HG03457 (cell line): ENCODE measurements around the gene PLA2G2D.

Experiments used
- ATAC-seq: cut with Tn5 transposase; IDR thresholded peaks from one replicate; pipeline ENCODE4 v1.9.1; 2021; ENCODE audit warnings: moderate number of reproducible peaks; ENCODE audit not compliant: unreplicated experiment

Gene PLA2G2D

DNA sequence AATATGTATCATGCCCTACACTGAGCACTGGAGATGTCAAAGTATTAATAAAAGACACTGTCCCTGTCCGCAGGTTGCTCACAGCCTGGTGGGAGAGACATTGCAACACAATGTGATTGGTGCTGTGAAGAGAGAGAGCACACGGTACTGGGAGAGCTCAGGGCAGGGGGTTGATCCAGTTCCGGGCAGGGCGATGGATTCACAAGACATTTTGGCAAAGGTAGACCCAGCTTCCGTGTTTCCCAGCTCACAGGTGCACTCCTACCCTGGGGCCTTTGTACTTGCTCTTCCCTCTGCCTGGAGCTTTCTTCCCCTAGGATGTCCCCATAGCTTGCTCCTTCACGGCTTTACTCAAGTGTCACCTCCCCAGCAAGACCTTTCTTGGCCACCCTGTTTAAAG lies 47.9 kb downstream of the PLA2G2D start:
- ATAC-seq: no peak

DNA sequence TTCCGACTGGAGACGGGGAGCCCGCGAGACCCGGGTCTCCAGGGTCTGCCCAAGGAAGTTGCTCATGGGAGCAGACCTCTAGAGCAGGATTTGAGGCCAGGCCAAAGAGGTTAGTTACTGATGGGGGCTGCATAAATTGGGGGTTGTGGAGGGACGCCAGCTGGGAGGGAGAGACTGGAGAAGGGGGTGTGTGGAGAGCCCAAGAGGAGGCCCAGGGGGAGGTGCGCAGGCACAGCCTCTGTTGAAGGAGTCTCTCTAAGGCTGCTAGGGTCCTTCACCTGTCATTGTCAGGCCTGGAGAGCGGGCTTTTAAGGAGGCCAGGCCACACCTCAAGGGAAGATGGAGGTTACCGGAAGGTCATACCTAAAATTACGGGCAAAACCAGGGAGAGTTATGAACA lies 49.0 kb downstream of the PLA2G2D start:
- no peak for ATAC-seq

GRCh38 chr1:20069874-20070273 lies 49.5 kb downstream of the PLA2G2D start, which contains the start of gene PLA2G5:
Gene PLA2G5 (plus strand): TSS chr1:20070194. CDS start chr1:20084831, 14,637 bp downstream.
- ATAC-seq: no peak

DNA sequence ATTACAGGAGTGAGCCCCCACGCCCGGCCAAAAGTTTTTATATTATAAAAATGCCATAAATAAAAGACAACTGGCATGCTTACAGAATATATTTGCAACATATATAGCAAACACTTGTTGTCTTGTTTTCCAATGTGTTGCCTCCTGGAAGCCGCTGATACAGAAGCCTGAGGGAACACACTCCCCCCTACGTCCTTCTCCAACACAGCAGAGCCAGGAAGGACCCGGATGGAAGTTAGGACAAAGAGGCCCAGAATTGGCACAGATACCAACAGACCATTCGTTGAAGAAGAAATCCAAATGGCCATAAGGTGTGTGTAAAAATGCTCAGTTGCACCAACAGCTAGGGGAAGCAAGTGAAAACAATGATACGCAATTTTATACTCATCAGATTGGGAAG lies 50.6 kb downstream of the PLA2G2D start:
- ATAC-seq: no peak

DNA sequence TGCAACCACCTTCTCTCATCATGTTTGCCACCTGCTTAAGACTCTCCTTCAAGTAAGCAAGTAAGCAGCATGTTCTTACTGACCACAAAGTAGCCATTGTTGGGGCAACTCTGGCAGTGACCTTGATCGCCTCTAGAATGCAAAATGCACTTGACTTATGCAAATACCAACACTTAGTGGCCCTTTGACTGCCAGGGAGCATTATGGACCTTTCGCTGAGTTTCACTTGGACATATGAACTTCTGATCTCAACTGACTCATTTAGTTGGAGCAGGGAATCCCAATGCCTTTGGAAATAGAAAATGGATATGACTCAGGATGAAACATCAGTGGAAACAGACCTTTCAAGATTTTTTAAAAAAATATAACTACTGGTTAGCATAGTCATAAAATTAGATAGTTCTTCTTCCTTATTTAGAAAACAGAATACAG lies 55.5 kb downstream of the PLA2G2D start:
- no peak for ATAC-seq
